Endodermal cell (in vitro differentiated cells): Measurements from ENCODE around the gene IQCN. TPM values are rescaled to one million over a fixed set of nuclear protein-coding genes. Genes with fewer than 3 reads are reported as not detected.
A peak's percentile ranks its signal among the peaks of the same experiment; 100 is the strongest.

Source experiments
- DNase-seq: peaks from one replicate; pipeline ENCODE4 v3.0.0-alpha.2; 2017
- H3K27ac ChIP-seq: 2 replicates; pipeline ENCODE4 v1.5.1; 2013; ENCODE audit warnings: mild to moderate bottlenecking, low read depth, low read length, moderate library complexity
- H3K27me3 ChIP-seq: 2 replicates; pipeline ENCODE4 v1.6.1; 2013; ENCODE audit warnings: mild to moderate bottlenecking, low read length, moderate library complexity; ENCODE audit not compliant: insufficient read depth, control insufficient read depth, poor library complexity, severe bottlenecking
- H3K36me3 ChIP-seq: 2 replicates; pipeline ENCODE4 v1.7.0; 2013; ENCODE audit warnings: mild to moderate bottlenecking, low read length, moderate library complexity; ENCODE audit not compliant: control insufficient read depth, insufficient read depth
- H3K4me1 ChIP-seq: one replicate; pipeline ENCODE4 v1.7.0; 2013; ENCODE audit warnings: low read length; ENCODE audit not compliant: control insufficient read depth, insufficient read depth
- H3K4me3 ChIP-seq: 2 replicates; pipeline ENCODE4 v1.5.1; 2013; ENCODE audit warnings: mild to moderate bottlenecking, low read length, moderate library complexity
- H3K9ac ChIP-seq: 2 replicates; pipeline ENCODE4 v1.6.1; 2013; ENCODE audit warnings: mild to moderate bottlenecking, low read length, moderate library complexity; ENCODE audit not compliant: poor library complexity, severe bottlenecking; ENCODE audit errors: extremely low read depth
- H3K9me3 ChIP-seq: 2 replicates; pipeline ENCODE4 v1.6.1; 2013; ENCODE audit warnings: mild to moderate bottlenecking, low read length, moderate library complexity; ENCODE audit not compliant: control insufficient read depth
- H3K27ac Mint-ChIP-seq: 2 replicates; pipeline ENCODE4 v1.8.0; 2020; ENCODE audit warnings: mixed read lengths
- H3K27me3 Mint-ChIP-seq: 2 replicates; pipeline ENCODE4 v1.8.0; 2021; ENCODE audit warnings: mild to moderate bottlenecking, mixed read lengths; ENCODE audit not compliant: insufficient read depth
- H3K36me3 Mint-ChIP-seq: 2 replicates; pipeline ENCODE4 v1.8.0; 2020; ENCODE audit warnings: low read depth, mixed read lengths
- H3K4me1 Mint-ChIP-seq: 2 replicates; pipeline ENCODE4 v1.8.0; 2020; ENCODE audit warnings: mixed read lengths
- H3K4me3 Mint-ChIP-seq: 2 replicates; pipeline ENCODE4 v1.8.0; 2020; ENCODE audit warnings: mild to moderate bottlenecking, moderate library complexity, mixed read lengths
- H3K9me3 Mint-ChIP-seq: 2 replicates; pipeline ENCODE4 v1.8.0; 2020; ENCODE audit warnings: mild to moderate bottlenecking, mixed read lengths
- CTCF ChIP-seq: fragments of 200-600 bp; sonication (generic); conservative IDR thresholded peaks from 2 replicates; pipeline ENCODE4 v1.5.0; 2021; ENCODE audit warnings: antibody characterized with exemption, mild to moderate bottlenecking
- WGBS, 2 experiments: methylation state at CpG; one replicate each; pipeline versions ENCODE4 v1.1.5 to v1.1.7; 2013; ENCODE audit warnings: missing lambda C conversion rate in 2 of 2, mixed read lengths in 1 of 2; ENCODE audit not compliant: insufficient coverage in 1 of 2, insufficient read length in 1 of 2; 5-methylcytosine and 5-hydroxymethylcytosine counted together
- total RNA-seq, 2 donors: library from RNA; stranded (reverse); fragmentation: NEBNext Ultra II Directional in 1 of 2; extraction: Animal tissue kit (Norgen Biotek cat#: 25700) in 1 of 2; gene quantifications; 2 replicates in 1 of 2; 3 replicates in 1 of 2; pipeline ENCODE4 v1.2.1, GENCODE V29; 2021

The IQCN gene
- total RNA-seq, 2 donors from 2014 or later, result 2.4 to 3.3 TPM

- Histone ChIP-seq H3K4me1 (peaks cover 8% of the 10 kb centered on the region), H3K4me3 (no peak overlapping the region), H3K9ac (no peak overlapping the region), H3K9me3 (no peaks in the 10 kb centered on the region), H3K36me3 (peaks cover 47% of the 10 kb centered on the region), H3K27ac (no peak overlapping the region), H3K27me3 (no peaks in the 10 kb centered on the region)
- 94 to 97% methylated on average over 15 to 20 of the region's 20 CpGs for WGBS, 2 experiments
- Mint-ChIP-seq H3K27me3 (no peaks in the 10 kb centered on the region), H3K36me3 (peaks cover 41% of the 10 kb centered on the region), H3K4me1 (peaks cover 15% of the 10 kb centered on the region), H3K9me3 (no peaks in the 10 kb centered on the region), H3K27ac (no peak overlapping the region), H3K4me3 (no peak overlapping the region)
- TF ChIP-seq CTCF, result no peak
- DNase-seq, result peak; percentile 33
These were observed 34.0 kb upstream of the IQCN start for GRCh38 chr19:18308051-18308947.

GRCh38 chr19:18307271-18307681 lies 33.0 kb upstream of the IQCN start:
- 93 to 99% methylated on average over 13 to 19 of the region's 19 CpGs for WGBS, 2 experiments
- DNase-seq, result peak; percentile 55
- Mint-ChIP-seq H3K27ac (no peak overlapping the region), H3K4me1 (peaks cover 15% of the 10 kb centered on the region), H3K27me3 (no peaks in the 10 kb centered on the region), H3K36me3 (peaks cover 31% of the 10 kb centered on the region), H3K4me3 (no peak overlapping the region), H3K9me3 (no peaks in the 10 kb centered on the region)
- Histone ChIP-seq H3K9me3 (no peaks in the 10 kb centered on the region), H3K4me1 (peaks cover 8% of the 10 kb centered on the region), H3K4me3 (no peak overlapping the region), H3K27ac (no peak overlapping the region), H3K27me3 (no peaks in the 10 kb centered on the region), H3K9ac (no peak overlapping the region), H3K36me3 (peaks cover 39% of the 10 kb centered on the region)
- no peak for TF ChIP-seq CTCF

- TF ChIP-seq CTCF, result no peak
- Mint-ChIP-seq H3K36me3 (peaks cover 31% of the 10 kb centered on the region), H3K9me3 (no peaks in the 10 kb centered on the region), H3K4me3 (no peak overlapping the region), H3K27me3 (no peaks in the 10 kb centered on the region), H3K4me1 (peaks cover 15% of the 10 kb centered on the region), H3K27ac (no peak overlapping the region)
- peaks cover 8% of the 10 kb centered on the region for H3K4me1 ChIP-seq
- no peak overlapping the region for H3K4me3 ChIP-seq
- H3K9me3 ChIP-seq, result no peaks in the 10 kb centered on the region
- DNase-seq, result no peak
- peaks cover 35% of the 10 kb centered on the region for H3K36me3 ChIP-seq
- peak overlapping the region; percentile 29 for H3K27ac ChIP-seq
- no peaks in the 10 kb centered on the region for H3K27me3 ChIP-seq
- H3K9ac ChIP-seq, result no peak overlapping the region
- WGBS, 2 experiments, result 92 to 96% methylated on average over 7 to 14 of the region's 14 CpGs
These were observed 32.6 kb upstream of the IQCN start for GRCh38 chr19:18306888-18307260.
